SJCRH30 (cell line): ENCODE measurements around the gene SNAP47. TPM values are rescaled to one million over a fixed set of nuclear protein-coding genes. Genes with fewer than 3 reads are reported as not detected.
A peak's percentile ranks its signal among the peaks of the same experiment; 100 is the strongest.

Experiments used
- DNase-seq, 2 experiments: peaks; one replicate each; pipeline ENCODE4 v3.0.0-alpha.2; 2015 to 2020
- H3K27ac ChIP-seq: fragments of 250-450 bp; sonication (Bioruptor Pico); 2 replicates; pipeline ENCODE4 v1.5.1; 2020; ENCODE audit warnings: mild to moderate bottlenecking, moderate library complexity
- H3K27me3 ChIP-seq: fragments of 250-450 bp; sonication (Bioruptor Pico); 2 replicates; pipeline ENCODE4 v1.5.1; 2020; ENCODE audit warnings: mild to moderate bottlenecking, moderate library complexity
- H3K36me3 ChIP-seq: fragments of 250-450 bp; sonication (Bioruptor Pico); 2 replicates; pipeline ENCODE4 v1.5.1; 2020; ENCODE audit warnings: mild to moderate bottlenecking, moderate library complexity
- H3K4me1 ChIP-seq: fragments of 250-450 bp; sonication (Bioruptor Pico); 2 replicates; pipeline ENCODE4 v1.5.1; 2020; ENCODE audit warnings: mild to moderate bottlenecking, moderate library complexity
- H3K4me3 ChIP-seq: fragments of 250-450 bp; sonication (Bioruptor Pico); 2 replicates; pipeline ENCODE4 v1.5.1; 2020; ENCODE audit warnings: mild to moderate bottlenecking, moderate library complexity
- H3K9me3 ChIP-seq: fragments of 250-450 bp; sonication (Bioruptor Pico); replicated peaks from 2 replicates; pipeline ENCODE4 v1.5.1; 2020; ENCODE audit warnings: mild to moderate bottlenecking, moderate library complexity
- total RNA-seq: library from RNA; depleted of rRNA; stranded (reverse); fragments of >200 nt; shearing (Covaris generic); gene quantifications from 2 replicates; pipeline ENCODE4 v1.2.3, GENCODE V29; 2014

Gene SNAP47
- total RNA-seq, 1 experiment from 2014 or later: 40.0 TPM

- Histone ChIP-seq H3K27me3 (no peaks in the 10 kb centered on the region), H3K27ac (no peak overlapping the region), H3K4me1 (no peaks in the 10 kb centered on the region), H3K9me3 (peaks cover 3% of the 10 kb centered on the region; the same call in 1 of the 2 replicates), H3K36me3 (peaks cover 12% of the 10 kb centered on the region; the same call in 1 of the 2 replicates), H3K4me3 (peak overlapping the region; percentile 58)
- peak in 1 of 2 experiments; percentile 41 for DNase-seq
Observed at GRCh38 chr1:227728892-227729143, 6.4 kb upstream of the SNAP47 start.

- peak in 1 of 2 experiments; percentile 34 for DNase-seq
- H3K4me1 ChIP-seq: no peaks in the 10 kb centered on the region
Observed at GRCh38 chr1:227729144-227729880, 5.9 kb upstream of the SNAP47 start.

GRCh38 chr1:227729881-227730629, 5.2 kb upstream of the SNAP47 start:
- no peaks in the 10 kb centered on the region for H3K4me1 ChIP-seq

More at GRCh38 chr1:227729144-227729880, 5.9 kb upstream of the SNAP47 start:
- Histone ChIP-seq H3K9me3 (peaks cover 3% of the 10 kb centered on the region; the same call in 1 of the 2 replicates), H3K27ac (no peak overlapping the region), H3K4me3 (peak overlapping the region; percentile 58), H3K27me3 (no peaks in the 10 kb centered on the region), H3K36me3 (peaks cover 12% of the 10 kb centered on the region; the same call in 1 of the 2 replicates)

GRCh38 chr1:227730630-227731151, 4.5 kb upstream of the SNAP47 start:
- Histone ChIP-seq H3K27me3 (no peaks in the 10 kb centered on the region), H3K9me3 (peaks cover 3% of the 10 kb centered on the region; the same call in 1 of the 2 replicates), H3K27ac (no peak overlapping the region), H3K36me3 (peaks cover 12% of the 10 kb centered on the region; the same call in 1 of the 2 replicates), H3K4me3 (no peak overlapping the region), H3K4me1 (no peaks in the 10 kb centered on the region)
- DNase-seq: no peak

More at GRCh38 chr1:227729881-227730629, 5.2 kb upstream of the SNAP47 start:
- Histone ChIP-seq H3K4me3 (no peak overlapping the region), H3K27me3 (no peaks in the 10 kb centered on the region), H3K36me3 (peaks cover 12% of the 10 kb centered on the region; the same call in 1 of the 2 replicates), H3K9me3 (peaks cover 3% of the 10 kb centered on the region; the same call in 1 of the 2 replicates), H3K27ac (no peak overlapping the region)
- peak; percentile 44 to 70 for DNase-seq

GRCh38 chr1:227731241-227731677, 4.0 kb upstream of the SNAP47 start:
- no peaks in the 10 kb centered on the region for H3K27me3 ChIP-seq
- H3K27ac ChIP-seq: no peak overlapping the region
- no peak for DNase-seq
- H3K4me3 ChIP-seq: no peak overlapping the region
- peaks cover 12% of the 10 kb centered on the region; the same call in 1 of the 2 replicates for H3K36me3 ChIP-seq
- peaks cover 3% of the 10 kb centered on the region; the same call in 1 of the 2 replicates for H3K9me3 ChIP-seq
- no peaks in the 10 kb centered on the region for H3K4me1 ChIP-seq

GRCh38 chr1:227731696-227732585, 3.3 kb upstream of the SNAP47 start:
- Histone ChIP-seq H3K9me3 (peaks cover under 1% of the 10 kb centered on the region; the same call in 1 of the 2 replicates), H3K27ac (no peak overlapping the region), H3K4me3 (no peak overlapping the region), H3K4me1 (no peaks in the 10 kb centered on the region), H3K36me3 (peaks cover 12% of the 10 kb centered on the region; the same call in 1 of the 2 replicates), H3K27me3 (no peaks in the 10 kb centered on the region)
- no peak for DNase-seq

- H3K4me1 ChIP-seq: no peaks in the 10 kb centered on the region
- no peak for DNase-seq
- H3K36me3 ChIP-seq: peaks cover 12% of the 10 kb centered on the region; the same call in 1 of the 2 replicates
- no peaks in the 10 kb centered on the region for H3K27me3 ChIP-seq
- no peak overlapping the region for H3K4me3 ChIP-seq
- H3K27ac ChIP-seq: no peak overlapping the region
- no peaks in the 10 kb centered on the region for H3K9me3 ChIP-seq
Observed at GRCh38 chr1:227732586-227733308, 2.5 kb upstream of the SNAP47 start.

GRCh38 chr1:227733309-227733705, 1.9 kb upstream of the SNAP47 start:
- Histone ChIP-seq H3K36me3 (peaks cover 13% of the 10 kb centered on the region; the same call in 1 of the 2 replicates), H3K27ac (no peak overlapping the region), H3K27me3 (no peaks in the 10 kb centered on the region), H3K4me1 (no peaks in the 10 kb centered on the region), H3K9me3 (no peaks in the 10 kb centered on the region), H3K4me3 (no peak overlapping the region)
- DNase-seq: no peak

GRCh38 chr1:227733751-227734545, 1.3 kb upstream of the SNAP47 start:
- DNase-seq: no peak
- Histone ChIP-seq H3K4me1 (no peaks in the 10 kb centered on the region), H3K36me3 (peaks cover 17% of the 10 kb centered on the region; the same call in 1 of the 2 replicates), H3K27ac (no peak overlapping the region), H3K4me3 (peak overlapping the region; percentile 90), H3K9me3 (no peaks in the 10 kb centered on the region), H3K27me3 (no peaks in the 10 kb centered on the region)

- peak in 1 of 2 experiments; percentile 28 for DNase-seq
- no peaks in the 10 kb centered on the region for H3K27me3 ChIP-seq
- H3K4me3 ChIP-seq: peak overlapping the region; percentile 90
- peaks cover 17% of the 10 kb centered on the region; the same call in 1 of the 2 replicates for H3K36me3 ChIP-seq
- peak overlapping the region; percentile 61 for H3K27ac ChIP-seq
- H3K9me3 ChIP-seq: no peaks in the 10 kb centered on the region
- H3K4me1 ChIP-seq: no peaks in the 10 kb centered on the region
Observed at GRCh38 chr1:227734546-227734855, 734 bp upstream of the SNAP47 start.

GRCh38 chr1:227735539-227736285, 477 bp downstream of the SNAP47 start:
- H3K9me3 ChIP-seq: no peaks in the 10 kb centered on the region
- H3K4me1 ChIP-seq: no peaks in the 10 kb centered on the region
- DNase-seq: no peak
- peak overlapping the region; percentile 61 for H3K27ac ChIP-seq
- peak overlapping the region; percentile 90 for H3K4me3 ChIP-seq
- H3K27me3 ChIP-seq: no peaks in the 10 kb centered on the region
- H3K36me3 ChIP-seq: peaks cover 17% of the 10 kb centered on the region; the same call in 1 of the 2 replicates

GRCh38 chr1:227736814-227737432, 1.7 kb downstream of the SNAP47 start:
- Histone ChIP-seq H3K27me3 (no peaks in the 10 kb centered on the region), H3K4me3 (no peak overlapping the region), H3K9me3 (no peaks in the 10 kb centered on the region), H3K27ac (no peak overlapping the region), H3K4me1 (no peaks in the 10 kb centered on the region), H3K36me3 (peaks cover 17% of the 10 kb centered on the region; the same call in 1 of the 2 replicates)
- DNase-seq: no peak
